HepG2 (cell line): ENCODE results near the gene RAB43. TPM values are rescaled to one million over a fixed set of nuclear protein-coding genes. Genes with fewer than 3 reads are reported as not detected.

Experiments used
- FOXK2 ChIP-seq: fragments of 450-650 bp; IDR thresholded peaks from 2 replicates; pipeline ENCODE4 v1.6.1; 2016
- GFI1 ChIP-seq: sonication (generic); formaldehyde crosslinking; IDR thresholded peaks from 2 replicates; pipeline ENCODE4 v1.5.0; 2020; ENCODE audit warnings: missing genetic modification reagents, mild to moderate bottlenecking, borderline replicate concordance
- HNF4A ChIP-seq: sonication (generic); formaldehyde crosslinking; IDR thresholded peaks from 2 replicates; pipeline ENCODE4 v1.4.0; 2020; ENCODE audit warnings: missing genetic modification reagents
- KDM3A ChIP-seq: IDR thresholded peaks from 2 replicates; pipeline ENCODE4 v1.6.1; 2018; ENCODE audit warnings: low read depth, missing compliant biosample characterization
- KLF11 ChIP-seq: IDR thresholded peaks from 2 replicates; pipeline ENCODE4 v1.6.1; 2016; ENCODE audit warnings: missing compliant biosample characterization
- MIER3 ChIP-seq: IDR thresholded peaks from 2 replicates; pipeline ENCODE4 v1.6.1; 2016; ENCODE audit warnings: missing compliant biosample characterization, borderline replicate concordance
- NFE2 ChIP-seq: sonication (generic); formaldehyde crosslinking; IDR thresholded peaks from 2 replicates; pipeline ENCODE4 v1.4.0; 2020; ENCODE audit warnings: missing genetic modification reagents
- NFE2L2 ChIP-seq: fragments of 150-350 bp; IDR thresholded peaks from 2 replicates; pipeline ENCODE4 v1.6.1; 2014; ENCODE audit warnings: low read length
- NFKB2 ChIP-seq: sonication (generic); formaldehyde crosslinking; IDR thresholded peaks from 2 replicates; pipeline ENCODE4 v1.4.0; 2020; ENCODE audit warnings: missing genetic modification reagents, borderline replicate concordance
- PAF1 ChIP-seq: IDR thresholded peaks from 2 replicates; pipeline ENCODE4 v1.6.1; 2016; ENCODE audit warnings: missing genetic modification reagents, missing compliant biosample characterization
- RCOR2 ChIP-seq: IDR thresholded peaks from 2 replicates; pipeline ENCODE4 v1.6.1; 2016; ENCODE audit warnings: missing biosample characterization, missing genetic modification reagents
- RELA ChIP-seq: sonication (generic); formaldehyde crosslinking; IDR thresholded peaks from 2 replicates; pipeline ENCODE4 v1.4.0; 2020; ENCODE audit warnings: missing genetic modification reagents
- SAP130 ChIP-seq: IDR thresholded peaks from 2 replicates; pipeline ENCODE4 v1.6.1; 2016; ENCODE audit warnings: low read depth
- SPEN ChIP-seq: sonication (generic); formaldehyde crosslinking; IDR thresholded peaks from 2 replicates; pipeline ENCODE4 v1.5.1; 2020; ENCODE audit warnings: low read depth, mild to moderate bottlenecking, missing genetic modification reagents
- TEAD2 ChIP-seq: sonication (generic); formaldehyde crosslinking; IDR thresholded peaks from 2 replicates; pipeline ENCODE4 v1.9.0; 2021; ENCODE audit warnings: missing genetic modification reagents
- ZBTB21 ChIP-seq: sonication (generic); formaldehyde crosslinking; IDR thresholded peaks from 2 replicates; pipeline ENCODE4 v1.4.0; 2020; ENCODE audit warnings: missing genetic modification reagents
- ZFP82 ChIP-seq: sonication (generic); formaldehyde crosslinking; IDR thresholded peaks from 2 replicates; pipeline ENCODE4 v1.5.1; 2020; ENCODE audit warnings: mild to moderate bottlenecking, missing genetic modification reagents, borderline replicate concordance
- ZMYM4 ChIP-seq: sonication (generic); formaldehyde crosslinking; IDR thresholded peaks from 2 replicates; pipeline ENCODE4 v1.8.1; 2023; ENCODE audit warnings: mild to moderate bottlenecking, missing genetic modification reagents
- ZNF282 ChIP-seq: fragments of 450-650 bp; IDR thresholded peaks from 2 replicates; pipeline ENCODE4 v1.6.1; 2018; ENCODE audit not compliant: partially characterized antibody
- ZNF713 ChIP-seq: sonication (generic); formaldehyde crosslinking; IDR thresholded peaks from 2 replicates; pipeline ENCODE4 v1.4.0; 2020; ENCODE audit warnings: mild to moderate bottlenecking, missing genetic modification reagents
- ZNF724P ChIP-seq: sonication (generic); formaldehyde crosslinking; IDR thresholded peaks from 2 replicates; pipeline ENCODE4 v1.8.0; 2022; ENCODE audit warnings: missing genetic modification reagents, borderline replicate concordance
- ZNF747 ChIP-seq: sonication (generic); formaldehyde crosslinking; IDR thresholded peaks from 2 replicates; pipeline ENCODE4 v1.8.1; 2023; ENCODE audit warnings: missing genetic modification reagents, mild to moderate bottlenecking, borderline replicate concordance
- ZNF749 ChIP-seq: sonication (generic); formaldehyde crosslinking; IDR thresholded peaks from 2 replicates; pipeline ENCODE4 v1.8.0; 2022; ENCODE audit warnings: mild to moderate bottlenecking, missing genetic modification reagents, moderate library complexity, borderline replicate concordance
- ZNF792 ChIP-seq: IDR thresholded peaks from 2 replicates; pipeline ENCODE4 v1.6.1; 2016
- ZSCAN21 ChIP-seq: sonication (generic); formaldehyde crosslinking; IDR thresholded peaks from 2 replicates; pipeline ENCODE4 v1.8.0; 2022; ENCODE audit warnings: mild to moderate bottlenecking, missing genetic modification reagents, moderate library complexity, borderline replicate concordance
- polyA plus RNA-seq, 8 experiments: library from polyadenylated mRNA; depleted of rRNA in 3 of 8; stranded (reverse) in 7 of 8; unstranded in 1 of 8; fragments of >200 nt; fragmentation: Illumina TruSeq in 4 of 8; extraction: Trizol in 4 of 8; gene quantifications; 2 replicates each; pipeline versions ENCODE4 v1.2.1 to v1.2.3, GENCODE V29; 2011 to 2016; ENCODE audit warnings: low read depth in 4 of 8, missing spikeins in 1 of 8, mixed read lengths in 1 of 8; ENCODE audit not compliant: insufficient read depth in 1 of 8
- total RNA-seq, 5 experiments: library from RNA; depleted of rRNA; stranded (reverse); fragments of >200 nt; fragmentation: Illumina TruSeq; extraction: Trizol; gene quantifications; 2 replicates each; pipeline ENCODE4 v1.2.3, GENCODE V29; 2016; ENCODE audit warnings: low read depth in 1 of 5
- TF ChIP-seq, protein P1 (sequence below): sonication (generic); formaldehyde crosslinking; IDR thresholded peaks from 2 replicates; pipeline ENCODE4 v1.4.0; 2020; ENCODE audit warnings: missing genetic modification reagents
- TF ChIP-seq, protein P2 (sequence below): sonication (generic); formaldehyde crosslinking; IDR thresholded peaks from 2 replicates; pipeline ENCODE4 v1.8.1; 2022; ENCODE audit warnings: mild to moderate bottlenecking, missing genetic modification reagents
- TF ChIP-seq, protein P3 (sequence below): sonication (generic); formaldehyde crosslinking; IDR thresholded peaks from 2 replicates; pipeline ENCODE4 v1.4.0; 2020; ENCODE audit warnings: missing genetic modification reagents, low read depth, mild to moderate bottlenecking, borderline replicate concordance
- TF ChIP-seq, protein P4 (sequence below): sonication (generic); formaldehyde crosslinking; IDR thresholded peaks from 2 replicates; pipeline ENCODE4 v1.4.0; 2020; ENCODE audit warnings: missing genetic modification reagents, borderline replicate concordance

RAB43 gene
- total and polyA plus RNA-seq, 2 of the 13 experiments (the other 11 are each of a cell fraction or from before 2014, with no cell fraction given): 11.8 to 18.4 TPM

DNA sequence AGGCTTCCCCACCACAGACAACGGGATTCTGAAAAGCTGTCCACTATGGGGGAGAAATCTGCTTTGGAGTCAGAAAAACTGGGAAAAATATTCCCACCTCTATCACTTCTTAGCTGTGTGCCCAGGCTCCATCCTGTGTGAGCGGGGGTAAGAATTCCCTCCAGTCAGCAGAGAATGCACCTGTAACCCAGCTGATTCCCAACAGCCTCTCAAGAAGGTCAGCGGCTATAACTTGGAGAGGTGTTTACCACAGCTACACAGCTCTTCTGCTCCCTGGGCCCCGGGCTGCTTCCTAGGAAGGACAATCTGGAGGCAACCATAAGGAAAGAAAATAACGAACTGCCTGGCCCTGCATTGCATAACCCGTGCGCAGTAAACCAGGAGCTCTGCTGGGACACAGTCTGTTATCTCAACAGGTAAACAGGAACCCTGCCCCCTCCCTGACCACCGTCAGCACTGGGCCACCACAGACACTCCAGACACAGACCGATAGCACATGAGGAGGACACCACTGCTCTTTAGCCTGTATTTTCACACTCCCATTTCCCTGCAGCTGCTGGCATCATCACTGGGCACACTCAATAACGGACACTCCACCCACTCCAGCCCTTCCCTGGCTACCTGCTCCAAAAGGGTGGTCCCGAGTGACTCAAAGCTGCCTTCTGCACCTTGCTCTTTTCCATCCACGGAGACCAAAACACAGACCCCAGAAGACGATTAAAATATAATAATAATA, 2.1 kb downstream of the RAB43 start (continued):
- peak; percentile 96; the same call in 1 of the 2 replicates for TF ChIP-seq MIER3 (CRISPR knock-in tag)
- 0 out of 2 replicates have a peak, but pooled peaks have one; percentile 83 for TF ChIP-seq ZFP82
- peak; percentile 48; the same call in 1 of the 2 replicates for TF ChIP-seq KDM3A (CRISPR knock-in tag)
- peak; percentile 91 for TF ChIP-seq SPEN (CRISPR knock-in tag)
- TF ChIP-seq, protein P1, sequence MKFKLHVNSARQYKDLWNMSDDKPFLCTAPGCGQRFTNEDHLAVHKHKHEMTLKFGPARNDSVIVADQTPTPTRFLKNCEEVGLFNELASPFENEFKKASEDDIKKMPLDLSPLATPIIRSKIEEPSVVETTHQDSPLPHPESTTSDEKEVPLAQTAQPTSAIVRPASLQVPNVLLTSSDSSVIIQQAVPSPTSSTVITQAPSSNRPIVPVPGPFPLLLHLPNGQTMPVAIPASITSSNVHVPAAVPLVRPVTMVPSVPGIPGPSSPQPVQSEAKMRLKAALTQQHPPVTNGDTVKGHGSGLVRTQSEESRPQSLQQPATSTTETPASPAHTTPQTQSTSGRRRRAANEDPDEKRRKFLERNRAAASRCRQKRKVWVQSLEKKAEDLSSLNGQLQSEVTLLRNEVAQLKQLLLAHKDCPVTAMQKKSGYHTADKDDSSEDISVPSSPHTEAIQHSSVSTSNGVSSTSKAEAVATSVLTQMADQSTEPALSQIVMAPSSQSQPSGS (CRISPR knock-in tag): peak; percentile 58; the same call in 1 of the 2 replicates
- peak; percentile 90 for TF ChIP-seq ZSCAN21
- TF ChIP-seq RCOR2 (CRISPR knock-in tag): no peak
- peak; percentile 45; the same call in 1 of the 2 replicates for TF ChIP-seq NFKB2 (CRISPR knock-in tag)
- peak; percentile 58 for TF ChIP-seq ZMYM4 (CRISPR knock-in tag)
- TF ChIP-seq HNF4A: peak; percentile 88
- TF ChIP-seq RELA: no peak
- TF ChIP-seq ZNF282: no peak
- TF ChIP-seq ZNF724P (CRISPR knock-in tag): peak; percentile 93
- TF ChIP-seq, protein P2, sequence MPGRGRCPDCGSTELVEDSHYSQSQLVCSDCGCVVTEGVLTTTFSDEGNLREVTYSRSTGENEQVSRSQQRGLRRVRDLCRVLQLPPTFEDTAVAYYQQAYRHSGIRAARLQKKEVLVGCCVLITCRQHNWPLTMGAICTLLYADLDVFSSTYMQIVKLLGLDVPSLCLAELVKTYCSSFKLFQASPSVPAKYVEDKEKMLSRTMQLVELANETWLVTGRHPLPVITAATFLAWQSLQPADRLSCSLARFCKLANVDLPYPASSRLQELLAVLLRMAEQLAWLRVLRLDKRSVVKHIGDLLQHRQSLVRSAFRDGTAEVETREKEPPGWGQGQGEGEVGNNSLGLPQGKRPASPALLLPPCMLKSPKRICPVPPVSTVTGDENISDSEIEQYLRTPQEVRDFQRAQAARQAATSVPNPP: no peak
- TF ChIP-seq KLF11: peak; percentile 86; the same call in 1 of the 2 replicates
- TF ChIP-seq PAF1 (CRISPR knock-in tag): no peak
- TF ChIP-seq ZBTB21: no peak
- peak; percentile 76; the same call in 1 of the 2 replicates for TF ChIP-seq ZNF749
- TF ChIP-seq, protein P3, sequence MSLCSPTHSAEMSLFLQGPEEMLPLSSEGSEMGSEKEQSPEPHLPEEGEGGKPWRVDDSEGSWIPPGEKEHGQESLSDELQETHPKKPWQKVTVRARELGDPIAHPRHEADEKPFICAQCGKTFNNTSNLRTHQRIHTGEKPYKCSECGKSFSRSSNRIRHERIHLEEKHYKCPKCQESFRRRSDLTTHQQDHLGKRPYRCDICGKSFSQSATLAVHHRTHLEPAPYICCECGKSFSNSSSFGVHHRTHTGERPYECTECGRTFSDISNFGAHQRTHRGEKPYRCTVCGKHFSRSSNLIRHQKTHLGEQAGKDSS: peak; percentile 78
- TF ChIP-seq ZNF747: peak; percentile 64
- TF ChIP-seq TEAD2 (CRISPR knock-in tag): no peak
- TF ChIP-seq, protein P4, sequence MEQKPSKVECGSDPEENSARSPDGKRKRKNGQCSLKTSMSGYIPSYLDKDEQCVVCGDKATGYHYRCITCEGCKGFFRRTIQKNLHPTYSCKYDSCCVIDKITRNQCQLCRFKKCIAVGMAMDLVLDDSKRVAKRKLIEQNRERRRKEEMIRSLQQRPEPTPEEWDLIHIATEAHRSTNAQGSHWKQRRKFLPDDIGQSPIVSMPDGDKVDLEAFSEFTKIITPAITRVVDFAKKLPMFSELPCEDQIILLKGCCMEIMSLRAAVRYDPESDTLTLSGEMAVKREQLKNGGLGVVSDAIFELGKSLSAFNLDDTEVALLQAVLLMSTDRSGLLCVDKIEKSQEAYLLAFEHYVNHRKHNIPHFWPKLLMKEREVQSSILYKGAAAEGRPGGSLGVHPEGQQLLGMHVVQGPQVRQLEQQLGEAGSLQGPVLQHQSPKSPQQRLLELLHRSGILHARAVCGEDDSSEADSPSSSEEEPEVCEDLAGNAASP (CRISPR knock-in tag): peak; percentile 91
- no peak for TF ChIP-seq NFE2L2
- no peak for TF ChIP-seq ZNF713 (CRISPR knock-in tag)
- peak; percentile 96 for TF ChIP-seq SAP130
- TF ChIP-seq GFI1 (CRISPR knock-in tag): peak; percentile 92
- no peak for TF ChIP-seq NFE2 (CRISPR knock-in tag)
- TF ChIP-seq ZNF792 (CRISPR knock-in tag): peak; percentile 89
- peak; percentile 92 for TF ChIP-seq FOXK2
